Natural killer cell (primary cell): Measurements from ENCODE around the gene GBP7. TPM values are rescaled to one million over a fixed set of nuclear protein-coding genes. Genes with fewer than 3 reads are reported as not detected.

ENCODE experiments used
- ATAC-seq, 3 donors: fragments of 150-1000 bp in 2 of 3; fragments of 200-7000 bp in 1 of 3; cut with Tn5 transposase; 1 replicate in 1 of 3; 2 replicates in 2 of 3; pipeline ENCODE4 v1.10.0; 2021; ENCODE audit warnings: mild to moderate bottlenecking in 2 of 3, moderate library complexity in 2 of 3
- DNase-seq, 2 donors: peaks; one replicate each; pipeline versions ENCODE4 v3.0.0 to v3.0.0-alpha.2; 2013 to 2021; ENCODE audit warnings: mixed read lengths in 1 of 2
- H3K27ac ChIP-seq: one replicate; pipeline ENCODE4 v1.5.1; 2013; ENCODE audit warnings: mild to moderate bottlenecking, low read length
- H3K27me3 ChIP-seq: one replicate; pipeline ENCODE4 v1.6.1; 2013; ENCODE audit warnings: low read length; ENCODE audit not compliant: control insufficient read depth, insufficient read depth
- H3K36me3 ChIP-seq: one replicate; pipeline ENCODE4 v1.6.1; 2013; ENCODE audit warnings: low read length; ENCODE audit not compliant: control insufficient read depth, insufficient read depth
- H3K4me1 ChIP-seq: one replicate; pipeline ENCODE4 v1.6.1; 2013; ENCODE audit warnings: low read length; ENCODE audit not compliant: control insufficient read depth, insufficient read depth
- H3K4me3 ChIP-seq: one replicate; pipeline ENCODE4 v1.5.1; 2013; ENCODE audit warnings: low read length
- H3K9me3 ChIP-seq: one replicate; pipeline ENCODE4 v1.6.1; 2013; ENCODE audit warnings: low read length; ENCODE audit not compliant: control insufficient read depth, insufficient read depth
- H3K27ac Mint-ChIP-seq, 2 donors: one replicate each; pipeline ENCODE4 v1.8.0; 2022; ENCODE audit warnings: mild to moderate bottlenecking in 2 of 2, mixed read lengths in 2 of 2, moderate library complexity in 1 of 2
- H3K27me3 Mint-ChIP-seq, 2 donors: one replicate each; pipeline ENCODE4 v1.8.0; 2022; ENCODE audit warnings: low read depth in 2 of 2, mixed read lengths in 2 of 2
- H3K36me3 Mint-ChIP-seq: one replicate; pipeline ENCODE4 v1.8.0; 2022; ENCODE audit warnings: mixed read lengths
- H3K4me1 Mint-ChIP-seq, 2 donors: one replicate each; pipeline ENCODE4 v1.8.0; 2022; ENCODE audit warnings: mixed read lengths in 2 of 2
- H3K4me3 Mint-ChIP-seq: one replicate; pipeline ENCODE4 v1.8.0; 2022; ENCODE audit warnings: mild to moderate bottlenecking, moderate library complexity, mixed read lengths
- H3K9me3 Mint-ChIP-seq, 2 donors: one replicate each; pipeline ENCODE4 v1.8.0; 2022; ENCODE audit warnings: mixed read lengths in 2 of 2
- WGBS: methylation state at CpG from one replicate; pipeline ENCODE4 v1.1.7; 2013; ENCODE audit warnings: missing lambda C conversion rate; ENCODE audit not compliant: insufficient coverage; 5-methylcytosine and 5-hydroxymethylcytosine counted together
- intact Hi-C: fragments of 100-400 bp; cut with micrococcal nuclease; formaldehyde crosslinking; loops from one replicate; pipeline ENCODE4 v1.14.2; 2022
- total RNA-seq, 4 donors: library from RNA; stranded (reverse); fragments of 120-200 nt in 1 of 4; gene quantifications; one replicate each; pipeline versions ENCODE4 v1.2.3 to v1.2.4, GENCODE V29; 2013 to 2022
- TF ChIP-seq, protein P1 (sequence below): fragments of 200-600 bp; IDR thresholded peaks from one replicate; pipeline ENCODE4 v1.8.0; 2022; ENCODE audit warnings: antibody characterized with exemption

Gene GBP7
- total RNA-seq, 3 donors from 2014 or later (not counting 1 experiment from before 2014, with no cell fraction given) = 0.75 TPM; not detected in 2

DNA sequence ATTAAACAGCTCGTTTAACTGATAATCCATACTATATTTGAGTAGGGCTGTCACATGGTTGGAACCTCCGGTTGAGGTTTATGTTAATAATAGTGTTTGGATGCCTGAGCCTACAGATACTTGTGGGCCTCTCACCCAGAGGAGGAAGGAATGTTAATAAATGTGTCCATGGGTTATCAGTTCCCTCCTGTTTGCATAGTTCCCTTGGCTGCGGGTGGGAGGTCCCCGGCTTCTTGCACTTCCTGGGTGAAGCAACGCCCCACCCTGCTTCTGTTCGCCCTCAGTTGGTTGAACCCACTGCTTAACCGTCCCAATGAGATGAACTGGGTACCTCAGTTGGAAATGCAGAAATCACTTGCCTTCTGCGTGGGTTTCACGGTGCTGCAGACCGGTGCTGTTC, 87.2 kb downstream of the GBP7 start:
- Mint-ChIP-seq H3K36me3 (no peaks in the 10 kb centered on the region), H3K4me1 (no peaks in the 10 kb centered on the region), H3K9me3 (no peaks in the 10 kb centered on the region), H3K27me3 (peaks cover 0 to 3% of the 10 kb centered on the region in 2 donors), H3K4me3 (no peak overlapping the region), H3K27ac (no peak overlapping the region)
- TF ChIP-seq, protein P1, sequence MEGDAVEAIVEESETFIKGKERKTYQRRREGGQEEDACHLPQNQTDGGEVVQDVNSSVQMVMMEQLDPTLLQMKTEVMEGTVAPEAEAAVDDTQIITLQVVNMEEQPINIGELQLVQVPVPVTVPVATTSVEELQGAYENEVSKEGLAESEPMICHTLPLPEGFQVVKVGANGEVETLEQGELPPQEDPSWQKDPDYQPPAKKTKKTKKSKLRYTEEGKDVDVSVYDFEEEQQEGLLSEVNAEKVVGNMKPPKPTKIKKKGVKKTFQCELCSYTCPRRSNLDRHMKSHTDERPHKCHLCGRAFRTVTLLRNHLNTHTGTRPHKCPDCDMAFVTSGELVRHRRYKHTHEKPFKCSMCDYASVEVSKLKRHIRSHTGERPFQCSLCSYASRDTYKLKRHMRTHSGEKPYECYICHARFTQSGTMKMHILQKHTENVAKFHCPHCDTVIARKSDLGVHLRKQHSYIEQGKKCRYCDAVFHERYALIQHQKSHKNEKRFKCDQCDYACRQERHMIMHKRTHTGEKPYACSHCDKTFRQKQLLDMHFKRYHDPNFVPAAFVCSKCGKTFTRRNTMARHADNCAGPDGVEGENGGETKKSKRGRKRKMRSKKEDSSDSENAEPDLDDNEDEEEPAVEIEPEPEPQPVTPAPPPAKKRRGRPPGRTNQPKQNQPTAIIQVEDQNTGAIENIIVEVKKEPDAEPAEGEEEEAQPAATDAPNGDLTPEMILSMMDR = no peak
- ATAC-seq = no peak
- intact Hi-C loops = no loop called here
- DNase-seq = no peak
- no peaks in the 10 kb centered on the region for H3K27me3 ChIP-seq
- H3K9me3 ChIP-seq = no peaks in the 10 kb centered on the region
- H3K36me3 ChIP-seq = no peaks in the 10 kb centered on the region
- 95% methylated on average over 10 of the region's 10 CpGs for WGBS
- H3K27ac ChIP-seq = no peak overlapping the region
- no peaks in the 10 kb centered on the region for H3K4me1 ChIP-seq
- H3K4me3 ChIP-seq = no peak overlapping the region

- DNase-seq (no peak), ATAC-seq (no peak)
- H3K4me1 Mint-ChIP-seq = no peaks in the 10 kb centered on the region
- no peak overlapping the region for H3K27ac ChIP-seq
- H3K27me3 Mint-ChIP-seq = peaks cover 0 to 3% of the 10 kb centered on the region in 2 donors
- no peaks in the 10 kb centered on the region for H3K4me1 ChIP-seq
- no peaks in the 10 kb centered on the region for H3K36me3 Mint-ChIP-seq
- H3K27me3 ChIP-seq = no peaks in the 10 kb centered on the region
- H3K9me3 Mint-ChIP-seq = no peaks in the 10 kb centered on the region
- intact Hi-C loops = no loop called here
- 86% methylated on average over 8 of the region's 8 CpGs for WGBS
- TF ChIP-seq, protein P1 = no peak
- no peak overlapping the region for H3K27ac Mint-ChIP-seq
- no peaks in the 10 kb centered on the region for H3K36me3 ChIP-seq
- H3K4me3 Mint-ChIP-seq = no peak overlapping the region
- H3K9me3 ChIP-seq = no peaks in the 10 kb centered on the region
- H3K4me3 ChIP-seq = no peak overlapping the region
Observed at GRCh38 chr1:89087241-89087640, 88.6 kb downstream of the GBP7 start.

- H3K4me3 ChIP-seq = no peak overlapping the region
- H3K27me3 ChIP-seq = no peaks in the 10 kb centered on the region
- peak in 2 of 3 donors; percentile 72 to 79 for ATAC-seq
- intact Hi-C loops = loop anchor here (1.0 kb wide), 2 partner anchors 273 to 370 kb away; no protein-coding TSS in a partner anchor
- no peaks in the 10 kb centered on the region for H3K4me1 ChIP-seq
- Mint-ChIP-seq H3K9me3 (no peaks in the 10 kb centered on the region), H3K4me1 (no peaks in the 10 kb centered on the region), H3K27me3 (peaks cover 0 to 3% of the 10 kb centered on the region in 2 donors), H3K4me3 (no peak overlapping the region), H3K36me3 (no peaks in the 10 kb centered on the region), H3K27ac (no peak overlapping the region)
- H3K27ac ChIP-seq = no peak overlapping the region
- peak in 1 of 2 donors; percentile 77 for DNase-seq
- TF ChIP-seq, protein P1 = peak; percentile 69
- no peaks in the 10 kb centered on the region for H3K9me3 ChIP-seq
- H3K36me3 ChIP-seq = no peaks in the 10 kb centered on the region
Observed at GRCh38 chr1:89085781-89086180, 90.0 kb downstream of the GBP7 start.

Other genes starting within 250 kb of the GBP7 start
- gene KYAT3, start 183.4 kb downstream of the GBP7 start, total RNA-seq = 10 to 100 TPM; 21.5 to 25.2 (median 21.8) TPM
- gene RBMXL1, start 183.4 kb downstream of the GBP7 start, total RNA-seq = 10 to 100 TPM; 15.2 to 19.3 (median 19.3) TPM
- 10 to 100 TPM; 36.1 to 52.5 (median 49.0) TPM for gene GBP3, start 153.1 kb downstream of the GBP7 start, total RNA-seq
- gene GBP1, start 110.8 kb downstream of the GBP7 start, total RNA-seq = 10 to 100 TPM; 32.0 to 41.2 (median 34.8) TPM
- gene GBP2, start 49.9 kb downstream of the GBP7 start, total RNA-seq = 100 to 1,000 TPM; 117 to 153 (median 144) TPM
- gene GBP4, start 22.9 kb upstream of the GBP7 start, total RNA-seq = 10 to 100 TPM; 39.1 to 62.1 (median 45.6) TPM
- 100 to 1,000 TPM; 191 to 249 (median 219) TPM for gene GBP5, start 96.9 kb upstream of the GBP7 start, total RNA-seq
- under 1 TPM; 0.23 to 0.40 (median 0.39) TPM for gene GBP6, start 188.1 kb upstream of the GBP7 start, total RNA-seq